Fibroblast of lung (primary cell): Measurements from ENCODE around the gene IZUMO4. TPM values are rescaled to one million over a fixed set of nuclear protein-coding genes. Genes with fewer than 3 reads are reported as not detected.

Experiments used
- DNase-seq, 2 donors: peaks; one replicate each; pipeline versions ENCODE4 v3.0.0 to v3.0.0-alpha.2; 2010; ENCODE audit warnings: low read depth in 2 of 2
- H2AFZ ChIP-seq: 2 replicates; pipeline ENCODE4 v1.5.1; 2012; ENCODE audit warnings: low read length, control low read depth, inconsistent platforms
- H3K27ac ChIP-seq: 2 replicates; pipeline ENCODE4 v1.5.1; 2011; ENCODE audit warnings: low read length, control low read depth; ENCODE audit not compliant: insufficient read depth
- H3K27me3 ChIP-seq: 2 replicates; pipeline ENCODE4 v1.5.1; 2011; ENCODE audit warnings: mild to moderate bottlenecking, low read length; ENCODE audit not compliant: control insufficient read depth, insufficient read depth
- H3K36me3 ChIP-seq: 2 replicates; pipeline ENCODE4 v1.5.1; 2011; ENCODE audit warnings: low read length; ENCODE audit not compliant: control insufficient read depth, insufficient read depth
- H3K4me1 ChIP-seq: 2 replicates; pipeline ENCODE4 v1.5.1; 2011; ENCODE audit warnings: low read length; ENCODE audit not compliant: control insufficient read depth, insufficient read depth; ENCODE audit errors: extremely low read depth
- H3K4me2 ChIP-seq: 2 replicates; pipeline ENCODE4 v1.5.1; 2011; ENCODE audit warnings: low read length, control low read depth; ENCODE audit not compliant: insufficient read depth; ENCODE audit errors: extremely low read depth
- H3K4me3 ChIP-seq, 4 experiments: fragments of 200-600 bp in 1 of 4; sonication (generic) in 1 of 4; replicated peaks in 1 of 4; 2 replicates each; pipeline ENCODE4 v1.5.1; 2011 to 2016; ENCODE audit warnings: low read length in 4 of 4, low read depth in 3 of 4, mild to moderate bottlenecking in 3 of 4, control low read depth in 2 of 4, inconsistent platforms in 1 of 4, mixed read lengths in 1 of 4; ENCODE audit not compliant: insufficient read depth in 1 of 4; ENCODE audit errors: control extremely low read depth in 1 of 4
- H3K79me2 ChIP-seq: 2 replicates; pipeline ENCODE4 v1.5.1; 2012; ENCODE audit warnings: mild to moderate bottlenecking, low read length, inconsistent platforms; ENCODE audit not compliant: control insufficient read depth, insufficient read depth
- H3K9ac ChIP-seq: 2 replicates; pipeline ENCODE4 v1.5.1; 2011; ENCODE audit warnings: mild to moderate bottlenecking, low read length, control low read depth; ENCODE audit not compliant: insufficient read depth
- H3K9me3 ChIP-seq: 2 replicates; pipeline ENCODE4 v1.5.1; 2012; ENCODE audit warnings: low read depth, low read length; ENCODE audit not compliant: control insufficient read depth, insufficient read depth
- H4K20me1 ChIP-seq: 2 replicates; pipeline ENCODE4 v1.5.1; 2011; ENCODE audit warnings: low read length; ENCODE audit not compliant: control insufficient read depth, insufficient read depth; ENCODE audit errors: extremely low read depth
- EZH2 ChIP-seq: IDR thresholded peaks from 2 replicates; pipeline ENCODE4 v1.5.1; 2012; ENCODE audit warnings: low read length, control low read depth, mild to moderate bottlenecking; ENCODE audit errors: missing control alignments
- polyA plus RNA-seq, 2 donors: library from polyadenylated mRNA; depleted of rRNA in 1 of 2; stranded (reverse) in 1 of 2; unstranded in 1 of 2; fragments of >200 nt; gene quantifications; 2 replicates each; pipeline ENCODE4 v1.2.1, GENCODE V29; 2011 to 2012; ENCODE audit warnings: missing spikeins in 1 of 2
- total RNA-seq: library from RNA; depleted of rRNA; stranded (reverse); fragments of >200 nt; gene quantifications from 2 replicates; pipeline ENCODE4 v1.2.1, GENCODE V29; 2014
- TF ChIP-seq, protein P1 (sequence below), 2 donors: IDR thresholded peaks in 1 of 2; conservative IDR thresholded peaks in 1 of 2; 1 replicate in 1 of 2; 2 replicates in 1 of 2; pipeline ENCODE4 v1.5.1; 2011 to 2012; ENCODE audit warnings: low read length in 2 of 2, control low read depth in 1 of 2, inconsistent platforms in 1 of 2, low read depth in 1 of 2, mild to moderate bottlenecking in 1 of 2

The IZUMO4 gene
- total and polyA plus RNA-seq, 2 donors (not counting 1 experiment from before 2014, with no cell fraction given): 0.56 to 1.3 TPM

DNA sequence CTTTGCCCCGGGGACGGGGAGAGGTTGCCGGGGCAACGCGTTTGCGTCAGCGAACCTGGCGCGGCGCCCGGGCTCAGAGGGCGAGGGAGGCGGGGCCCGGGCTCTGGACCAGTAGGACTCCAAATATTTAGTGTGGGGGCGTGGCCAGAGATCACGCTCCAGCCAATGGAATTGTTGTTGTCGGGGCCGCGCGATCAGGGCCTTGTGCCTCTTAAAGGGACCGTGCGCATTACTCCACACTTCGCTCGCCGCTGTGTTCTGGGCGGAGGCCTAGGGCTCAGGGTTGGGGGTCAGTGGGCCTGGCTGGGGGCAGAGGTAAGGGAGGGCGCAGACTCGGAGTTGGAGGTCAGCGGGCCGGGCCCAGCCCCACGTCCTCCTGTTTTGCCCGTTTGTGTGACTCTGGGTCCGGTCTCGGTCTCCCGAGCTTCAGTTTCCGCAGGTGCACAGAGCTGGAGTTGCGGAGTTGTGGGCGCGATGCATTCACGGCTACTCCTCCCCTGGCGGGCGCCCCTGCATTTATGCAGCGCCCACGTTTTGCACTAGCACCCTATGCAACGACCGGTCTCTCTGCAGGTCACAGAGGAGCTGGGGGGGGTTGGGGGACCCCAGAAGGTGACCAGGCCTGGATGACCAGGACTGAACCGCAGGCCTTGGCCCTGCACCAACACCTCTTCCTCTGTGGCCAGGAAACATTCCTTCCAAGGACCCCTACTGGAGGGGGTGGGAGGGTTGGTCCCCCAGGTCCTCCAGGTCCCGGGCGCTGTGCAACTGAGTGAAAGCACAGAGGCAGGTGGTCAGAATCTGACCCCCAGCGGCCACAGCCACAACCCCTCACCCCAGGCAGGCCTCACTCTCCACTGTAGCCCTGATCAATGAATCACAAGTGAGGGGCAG lies 35.0 kb upstream of the IZUMO4 start:
- Histone ChIP-seq H3K9me3 (no peaks in the 10 kb centered on the region), H3K27ac (peak overlapping the region; percentile 95), H2AFZ (peak overlapping the region; percentile 78), H3K36me3 (no peaks in the 10 kb centered on the region), H3K79me2 (no peaks in the 10 kb centered on the region), H3K9ac (peak overlapping the region; percentile 97), H3K4me3 (peak overlapping the region; percentile 41 to 65 (median 44)), H3K4me1 (peaks cover 33% of the 10 kb centered on the region), H3K27me3 (no peaks in the 10 kb centered on the region), H3K4me2 (peak overlapping the region; percentile 82), H4K20me1 (no peaks in the 10 kb centered on the region)
- no peak for TF ChIP-seq EZH2
- TF ChIP-seq, protein P1, sequence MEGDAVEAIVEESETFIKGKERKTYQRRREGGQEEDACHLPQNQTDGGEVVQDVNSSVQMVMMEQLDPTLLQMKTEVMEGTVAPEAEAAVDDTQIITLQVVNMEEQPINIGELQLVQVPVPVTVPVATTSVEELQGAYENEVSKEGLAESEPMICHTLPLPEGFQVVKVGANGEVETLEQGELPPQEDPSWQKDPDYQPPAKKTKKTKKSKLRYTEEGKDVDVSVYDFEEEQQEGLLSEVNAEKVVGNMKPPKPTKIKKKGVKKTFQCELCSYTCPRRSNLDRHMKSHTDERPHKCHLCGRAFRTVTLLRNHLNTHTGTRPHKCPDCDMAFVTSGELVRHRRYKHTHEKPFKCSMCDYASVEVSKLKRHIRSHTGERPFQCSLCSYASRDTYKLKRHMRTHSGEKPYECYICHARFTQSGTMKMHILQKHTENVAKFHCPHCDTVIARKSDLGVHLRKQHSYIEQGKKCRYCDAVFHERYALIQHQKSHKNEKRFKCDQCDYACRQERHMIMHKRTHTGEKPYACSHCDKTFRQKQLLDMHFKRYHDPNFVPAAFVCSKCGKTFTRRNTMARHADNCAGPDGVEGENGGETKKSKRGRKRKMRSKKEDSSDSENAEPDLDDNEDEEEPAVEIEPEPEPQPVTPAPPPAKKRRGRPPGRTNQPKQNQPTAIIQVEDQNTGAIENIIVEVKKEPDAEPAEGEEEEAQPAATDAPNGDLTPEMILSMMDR (conservative IDR thresholded peaks at IDR 0.05 in 1 of 2, IDR thresholded peaks at IDR 0.05 in 1 of 2; ENCODE audit: low read depth in 1 of 2, low read length in 2 of 2): no peak
- peak; percentile 95 to 98 for DNase-seq

DNA sequence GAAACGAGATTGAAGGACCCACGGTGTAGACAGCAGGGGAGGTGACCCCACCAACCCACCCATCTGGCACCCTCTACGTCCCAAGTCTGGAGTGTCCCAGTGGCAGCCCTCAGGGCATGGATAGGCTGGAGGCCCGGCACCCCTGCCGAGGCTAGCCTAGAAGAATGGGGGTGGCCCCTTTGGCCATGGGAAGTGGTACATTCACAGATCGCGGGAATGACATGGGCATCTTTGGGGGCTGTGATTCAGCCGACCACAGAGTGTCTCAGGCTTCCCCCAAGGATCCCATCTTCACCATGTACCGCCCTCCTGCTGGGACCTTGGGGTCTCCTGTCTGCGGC lies 34.4 kb upstream of the IZUMO4 start:
- H3K36me3 ChIP-seq: no peaks in the 10 kb centered on the region
- no peaks in the 10 kb centered on the region for H4K20me1 ChIP-seq
- no peaks in the 10 kb centered on the region for H3K79me2 ChIP-seq
- peak overlapping the region; percentile 82 for H3K4me2 ChIP-seq
- DNase-seq: no peak
- H3K4me1 ChIP-seq: peaks cover 33% of the 10 kb centered on the region
- H3K9ac ChIP-seq: no peak overlapping the region
- H3K9me3 ChIP-seq: no peaks in the 10 kb centered on the region
- H3K4me3 ChIP-seq: peak overlapping the region in 1 of 4 experiments; percentile 65
- no peak for TF ChIP-seq EZH2
- TF ChIP-seq, protein P1 (conservative IDR thresholded peaks at IDR 0.05 in 1 of 2, IDR thresholded peaks at IDR 0.05 in 1 of 2; ENCODE audit: low read depth in 1 of 2, low read length in 2 of 2): no peak
- H2AFZ ChIP-seq: no peak overlapping the region
- no peaks in the 10 kb centered on the region for H3K27me3 ChIP-seq
- H3K27ac ChIP-seq: peak overlapping the region; percentile 95

DNA sequence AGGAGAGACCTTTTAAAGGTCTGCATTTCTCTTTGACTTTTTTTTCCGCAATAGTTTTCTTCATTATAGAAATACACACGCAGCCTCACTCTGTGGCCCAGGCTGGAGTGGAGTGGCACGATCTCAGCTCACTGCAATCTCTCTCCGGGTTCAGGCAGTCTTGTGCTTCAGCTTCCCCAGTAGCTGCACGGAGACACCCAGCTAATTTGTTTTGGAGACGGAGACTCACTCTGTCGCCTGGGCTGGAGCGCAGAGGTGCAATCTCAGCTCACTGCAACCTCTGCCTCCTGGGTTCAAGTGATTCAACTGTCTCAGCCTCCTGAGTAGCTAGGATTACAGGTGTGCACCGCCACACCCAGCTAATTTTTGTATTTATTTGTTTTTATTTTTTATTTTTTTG lies 33.9 kb upstream of the IZUMO4 start:
- H3K9me3 ChIP-seq: no peaks in the 10 kb centered on the region
- no peaks in the 10 kb centered on the region for H4K20me1 ChIP-seq
- no peaks in the 10 kb centered on the region for H3K36me3 ChIP-seq
- no peak overlapping the region for H3K27ac ChIP-seq
- H3K4me1 ChIP-seq: peaks cover 33% of the 10 kb centered on the region
- no peak overlapping the region for H3K4me2 ChIP-seq
- no peaks in the 10 kb centered on the region for H3K79me2 ChIP-seq
- TF ChIP-seq, protein P1 (conservative IDR thresholded peaks at IDR 0.05 in 1 of 2, IDR thresholded peaks at IDR 0.05 in 1 of 2; ENCODE audit: low read depth in 1 of 2, low read length in 2 of 2): no peak
- TF ChIP-seq EZH2: no peak
- H3K4me3 ChIP-seq: no peak overlapping the region
- no peak for DNase-seq
- no peak overlapping the region for H2AFZ ChIP-seq
- no peak overlapping the region for H3K9ac ChIP-seq
- H3K27me3 ChIP-seq: no peaks in the 10 kb centered on the region
